WTC11 (cell line): ENCODE data around the gene KHDC4. TPM values are rescaled to one million over a fixed set of nuclear protein-coding genes. Genes with fewer than 3 reads are reported as not detected.

ENCODE experiments used
- ATAC-seq: fragments of 200-7000 bp; cut with Tn5 transposase; 2 replicates; pipeline ENCODE4 v1.10.0; 2021; ENCODE audit warnings: mild to moderate bottlenecking, moderate library complexity
- CTCF ChIA-PET: fragments of 300-600 bp; sonication (Branson Sonifier 250); formaldehyde crosslinking; loops from one replicate; lab custom pipeline; 2021; ENCODE audit warnings: antibody characterized with exemption; lab: Charles Lee
- POLR2A ChIA-PET: fragments of 350-600 bp; sonication (Branson Sonifier 250); formaldehyde crosslinking; loops from one replicate; lab custom pipeline; 2021; ENCODE audit warnings: antibody characterized with exemption; lab: Charles Lee
- DNase-seq: peaks from one replicate; pipeline ENCODE4 v3.0.0; 2021; ENCODE audit warnings: low spot score
- H3K27ac Mint-ChIP-seq: 2 replicates; pipeline ENCODE4 v1.8.0; 2021; ENCODE audit warnings: mixed read lengths
- H3K27me3 Mint-ChIP-seq: 2 replicates; pipeline ENCODE4 v1.8.0; 2021; ENCODE audit warnings: low read depth, mild to moderate bottlenecking, moderate library complexity, mixed read lengths
- H3K36me3 Mint-ChIP-seq: 2 replicates; pipeline ENCODE4 v1.8.0; 2021; ENCODE audit warnings: mixed read lengths
- H3K4me1 Mint-ChIP-seq: 2 replicates; pipeline ENCODE4 v1.8.0; 2022; ENCODE audit warnings: mixed read lengths
- H3K4me3 Mint-ChIP-seq: 2 replicates; pipeline ENCODE4 v1.8.0; 2021; ENCODE audit warnings: mild to moderate bottlenecking, moderate library complexity, mixed read lengths
- H3K9me3 Mint-ChIP-seq: 2 replicates; pipeline ENCODE4 v1.8.0; 2021; ENCODE audit warnings: mixed read lengths
- EMX1 ChIP-seq: fragments of 250-450 bp; sonication (Bioruptor Pico); IDR thresholded peaks from 2 replicates; pipeline ENCODE4 v1.8.0; 2021; ENCODE audit warnings: mild to moderate bottlenecking
- JUN ChIP-seq: sonication (generic); formaldehyde crosslinking; IDR thresholded peaks from 2 replicates; pipeline ENCODE4 v1.8.0; 2023; ENCODE audit warnings: mild to moderate bottlenecking, missing genetic modification reagents
- NR3C1 ChIP-seq: sonication (generic); formaldehyde crosslinking; conservative IDR thresholded peaks from 2 replicates; pipeline ENCODE4 v1.8.1; 2023; ENCODE audit warnings: low read depth, mild to moderate bottlenecking, missing genetic modification reagents
- OVOL2 ChIP-seq: fragments of 250-450 bp; sonication (Bioruptor Pico); IDR thresholded peaks from 2 replicates; pipeline ENCODE4 v1.9.0; 2021; ENCODE audit warnings: mild to moderate bottlenecking, borderline replicate concordance
- PRRX2 ChIP-seq: fragments of 250-450 bp; sonication (Bioruptor Pico); IDR thresholded peaks from 2 replicates; pipeline ENCODE4 v1.8.0; 2021; ENCODE audit warnings: mild to moderate bottlenecking
- RELA ChIP-seq: sonication (generic); formaldehyde crosslinking; IDR thresholded peaks from 2 replicates; pipeline ENCODE4 v1.8.1; 2022; ENCODE audit warnings: missing genetic modification reagents, mild to moderate bottlenecking, borderline replicate concordance
- SMAD3 ChIP-seq: sonication (generic); formaldehyde crosslinking; IDR thresholded peaks from 2 replicates; pipeline ENCODE4 v1.8.0; 2022; ENCODE audit warnings: missing genetic modification reagents, mild to moderate bottlenecking, borderline replicate concordance
- TCF7 ChIP-seq: sonication (generic); formaldehyde crosslinking; IDR thresholded peaks from 2 replicates; pipeline ENCODE4 v1.8.0; 2022; ENCODE audit warnings: mild to moderate bottlenecking, low read depth, missing genetic modification reagents, moderate library complexity
- ZBTB21 ChIP-seq: sonication (generic); formaldehyde crosslinking; IDR thresholded peaks from 2 replicates; pipeline ENCODE4 v1.8.1; 2023; ENCODE audit warnings: mild to moderate bottlenecking, missing genetic modification reagents, borderline replicate concordance
- ZNF121 ChIP-seq: sonication (generic); formaldehyde crosslinking; IDR thresholded peaks from 2 replicates; pipeline ENCODE4 v1.8.0; 2023; ENCODE audit warnings: missing genetic modification reagents
- ZNF263 ChIP-seq: sonication (generic); formaldehyde crosslinking; IDR thresholded peaks from 2 replicates; pipeline ENCODE4 v1.8.1; 2022; ENCODE audit warnings: low read depth, mild to moderate bottlenecking, moderate library complexity, missing genetic modification reagents
- total RNA-seq: library from RNA; stranded (reverse); gene quantifications from 3 replicates; pipeline ENCODE4 v1.2.3, GENCODE V29; 2021
- TF ChIP-seq, protein P1 (sequence below): sonication (generic); formaldehyde crosslinking; IDR thresholded peaks from 2 replicates; pipeline ENCODE4 v1.8.1; 2023; ENCODE audit warnings: mild to moderate bottlenecking, missing genetic modification reagents, moderate library complexity
- TF ChIP-seq, protein P2 (sequence below): fragments of 250-450 bp; sonication (Bioruptor Pico); IDR thresholded peaks from 2 replicates; pipeline ENCODE4 v1.9.0; 2021; ENCODE audit warnings: mild to moderate bottlenecking
- TF ChIP-seq, protein P3 (sequence below): sonication (generic); formaldehyde crosslinking; IDR thresholded peaks from 2 replicates; pipeline ENCODE4 v1.8.1; 2022; ENCODE audit warnings: missing genetic modification reagents, borderline replicate concordance
- TF ChIP-seq, protein P4 (sequence below): sonication (generic); formaldehyde crosslinking; IDR thresholded peaks from 2 replicates; pipeline ENCODE4 v1.8.1; 2022; ENCODE audit warnings: mild to moderate bottlenecking, moderate library complexity, missing genetic modification reagents
- TF ChIP-seq, protein P5 (sequence below): fragments of 250-450 bp; sonication (Bioruptor Pico); IDR thresholded peaks from 2 replicates; pipeline ENCODE4 v1.9.0; 2021; ENCODE audit warnings: mild to moderate bottlenecking
- TF ChIP-seq, protein P6 (sequence below): fragments of 250-450 bp; sonication (Bioruptor Pico); IDR thresholded peaks from 2 replicates; pipeline ENCODE4 v1.8.0; 2021; ENCODE audit warnings: mild to moderate bottlenecking
- TF ChIP-seq, protein P7 (sequence below): sonication (generic); formaldehyde crosslinking; IDR thresholded peaks from 2 replicates; pipeline ENCODE4 v1.8.1; 2023; ENCODE audit warnings: mild to moderate bottlenecking, moderate library complexity, missing genetic modification reagents
- TF ChIP-seq, protein P8 (sequence below): sonication (generic); formaldehyde crosslinking; IDR thresholded peaks from 2 replicates; pipeline ENCODE4 v1.8.0; 2022; ENCODE audit warnings: mild to moderate bottlenecking, missing genetic modification reagents

Gene KHDC4
- total RNA-seq, 1 experiment from 2014 or later, result 64.4 TPM

DNA sequence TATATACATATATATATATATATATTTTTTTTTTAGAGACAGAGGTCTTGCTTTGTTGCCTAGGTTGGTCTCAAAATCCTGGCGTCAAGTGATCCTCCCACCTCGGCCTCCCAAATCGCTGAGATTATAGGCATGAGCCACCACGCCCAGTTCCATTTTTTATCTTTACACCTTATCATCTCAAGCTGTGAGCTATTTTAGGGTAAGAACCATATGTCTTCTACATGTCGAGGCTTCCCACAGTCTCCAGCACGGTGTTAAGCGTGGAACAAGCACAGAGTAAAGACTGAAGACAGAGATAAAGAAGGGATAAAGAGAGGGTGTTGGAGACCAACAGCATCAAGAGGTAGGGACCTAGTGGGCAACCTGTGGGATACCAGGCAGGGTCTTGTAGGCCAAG lies 30.0 kb upstream of the KHDC4 start:
- no peak for ATAC-seq
- POLR2A ChIA-PET, result no interaction called here
- CTCF ChIA-PET, result interaction anchor here (2.1 kb wide), 1 partner anchor 15 kb away, joined by 10 read pairs; the partner anchor contains the start of gene ARHGEF2
- Mint-ChIP-seq H3K9me3 (no peaks in the 10 kb centered on the region), H3K27ac (no peak overlapping the region), H3K4me3 (no peak overlapping the region), H3K27me3 (no peaks in the 10 kb centered on the region), H3K36me3 (peaks cover 61% of the 10 kb centered on the region), H3K4me1 (peaks cover 28% of the 10 kb centered on the region)
- TF ChIP-seq NR3C1 (no peak), EMX1 (CRISPR knock-in tag) (no peak), OVOL2 (no peak), ZNF121 (no peak), SMAD3 (CRISPR knock-in tag) (no peak), JUN (CRISPR knock-in tag) (no peak), PRRX2 (CRISPR knock-in tag) (no peak), ZNF263 (CRISPR knock-in tag) (no peak), RELA (CRISPR knock-in tag) (no peak), ZBTB21 (CRISPR knock-in tag) (no peak), TCF7 (no peak)
- TF ChIP-seq, protein P1, sequence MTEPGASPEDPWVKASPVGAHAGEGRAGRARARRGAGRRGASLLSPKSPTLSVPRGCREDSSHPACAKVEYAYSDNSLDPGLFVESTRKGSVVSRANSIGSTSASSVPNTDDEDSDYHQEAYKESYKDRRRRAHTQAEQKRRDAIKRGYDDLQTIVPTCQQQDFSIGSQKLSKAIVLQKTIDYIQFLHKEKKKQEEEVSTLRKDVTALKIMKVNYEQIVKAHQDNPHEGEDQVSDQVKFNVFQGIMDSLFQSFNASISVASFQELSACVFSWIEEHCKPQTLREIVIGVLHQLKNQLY (CRISPR knock-in tag), result no peak
- TF ChIP-seq, protein P2, sequence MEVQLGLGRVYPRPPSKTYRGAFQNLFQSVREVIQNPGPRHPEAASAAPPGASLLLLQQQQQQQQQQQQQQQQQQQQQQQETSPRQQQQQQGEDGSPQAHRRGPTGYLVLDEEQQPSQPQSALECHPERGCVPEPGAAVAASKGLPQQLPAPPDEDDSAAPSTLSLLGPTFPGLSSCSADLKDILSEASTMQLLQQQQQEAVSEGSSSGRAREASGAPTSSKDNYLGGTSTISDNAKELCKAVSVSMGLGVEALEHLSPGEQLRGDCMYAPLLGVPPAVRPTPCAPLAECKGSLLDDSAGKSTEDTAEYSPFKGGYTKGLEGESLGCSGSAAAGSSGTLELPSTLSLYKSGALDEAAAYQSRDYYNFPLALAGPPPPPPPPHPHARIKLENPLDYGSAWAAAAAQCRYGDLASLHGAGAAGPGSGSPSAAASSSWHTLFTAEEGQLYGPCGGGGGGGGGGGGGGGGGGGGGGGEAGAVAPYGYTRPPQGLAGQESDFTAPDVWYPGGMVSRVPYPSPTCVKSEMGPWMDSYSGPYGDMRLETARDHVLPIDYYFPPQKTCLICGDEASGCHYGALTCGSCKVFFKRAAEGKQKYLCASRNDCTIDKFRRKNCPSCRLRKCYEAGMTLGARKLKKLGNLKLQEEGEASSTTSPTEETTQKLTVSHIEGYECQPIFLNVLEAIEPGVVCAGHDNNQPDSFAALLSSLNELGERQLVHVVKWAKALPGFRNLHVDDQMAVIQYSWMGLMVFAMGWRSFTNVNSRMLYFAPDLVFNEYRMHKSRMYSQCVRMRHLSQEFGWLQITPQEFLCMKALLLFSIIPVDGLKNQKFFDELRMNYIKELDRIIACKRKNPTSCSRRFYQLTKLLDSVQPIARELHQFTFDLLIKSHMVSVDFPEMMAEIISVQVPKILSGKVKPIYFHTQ, result no peak
- TF ChIP-seq, protein P3, sequence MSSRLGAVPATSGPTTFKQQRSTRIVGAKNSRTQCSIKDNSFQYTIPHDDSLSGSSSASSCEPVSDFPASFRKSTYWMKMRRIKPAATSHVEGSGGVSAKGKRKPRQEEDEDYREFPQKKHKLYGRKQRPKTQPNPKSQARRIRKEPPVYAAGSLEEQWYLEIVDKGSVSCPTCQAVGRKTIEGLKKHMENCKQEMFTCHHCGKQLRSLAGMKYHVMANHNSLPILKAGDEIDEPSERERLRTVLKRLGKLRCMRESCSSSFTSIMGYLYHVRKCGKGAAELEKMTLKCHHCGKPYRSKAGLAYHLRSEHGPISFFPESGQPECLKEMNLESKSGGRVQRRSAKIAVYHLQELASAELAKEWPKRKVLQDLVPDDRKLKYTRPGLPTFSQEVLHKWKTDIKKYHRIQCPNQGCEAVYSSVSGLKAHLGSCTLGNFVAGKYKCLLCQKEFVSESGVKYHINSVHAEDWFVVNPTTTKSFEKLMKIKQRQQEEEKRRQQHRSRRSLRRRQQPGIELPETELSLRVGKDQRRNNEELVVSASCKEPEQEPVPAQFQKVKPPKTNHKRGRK, result no peak
- TF ChIP-seq, protein P4, sequence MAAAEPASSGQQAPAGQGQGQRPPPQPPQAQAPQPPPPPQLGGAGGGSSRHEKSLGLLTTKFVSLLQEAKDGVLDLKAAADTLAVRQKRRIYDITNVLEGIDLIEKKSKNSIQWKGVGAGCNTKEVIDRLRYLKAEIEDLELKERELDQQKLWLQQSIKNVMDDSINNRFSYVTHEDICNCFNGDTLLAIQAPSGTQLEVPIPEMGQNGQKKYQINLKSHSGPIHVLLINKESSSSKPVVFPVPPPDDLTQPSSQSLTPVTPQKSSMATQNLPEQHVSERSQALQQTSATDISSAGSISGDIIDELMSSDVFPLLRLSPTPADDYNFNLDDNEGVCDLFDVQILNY (CRISPR knock-in tag), result no peak
- TF ChIP-seq, protein P5, sequence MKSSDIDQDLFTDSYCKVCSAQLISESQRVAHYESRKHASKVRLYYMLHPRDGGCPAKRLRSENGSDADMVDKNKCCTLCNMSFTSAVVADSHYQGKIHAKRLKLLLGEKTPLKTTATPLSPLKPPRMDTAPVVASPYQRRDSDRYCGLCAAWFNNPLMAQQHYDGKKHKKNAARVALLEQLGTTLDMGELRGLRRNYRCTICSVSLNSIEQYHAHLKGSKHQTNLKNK (CRISPR knock-in tag), result no peak
- TF ChIP-seq, protein P6, sequence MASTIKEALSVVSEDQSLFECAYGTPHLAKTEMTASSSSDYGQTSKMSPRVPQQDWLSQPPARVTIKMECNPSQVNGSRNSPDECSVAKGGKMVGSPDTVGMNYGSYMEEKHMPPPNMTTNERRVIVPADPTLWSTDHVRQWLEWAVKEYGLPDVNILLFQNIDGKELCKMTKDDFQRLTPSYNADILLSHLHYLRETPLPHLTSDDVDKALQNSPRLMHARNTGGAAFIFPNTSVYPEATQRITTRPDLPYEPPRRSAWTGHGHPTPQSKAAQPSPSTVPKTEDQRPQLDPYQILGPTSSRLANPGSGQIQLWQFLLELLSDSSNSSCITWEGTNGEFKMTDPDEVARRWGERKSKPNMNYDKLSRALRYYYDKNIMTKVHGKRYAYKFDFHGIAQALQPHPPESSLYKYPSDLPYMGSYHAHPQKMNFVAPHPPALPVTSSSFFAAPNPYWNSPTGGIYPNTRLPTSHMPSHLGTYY (CRISPR knock-in tag), result no peak
- TF ChIP-seq, protein P7, sequence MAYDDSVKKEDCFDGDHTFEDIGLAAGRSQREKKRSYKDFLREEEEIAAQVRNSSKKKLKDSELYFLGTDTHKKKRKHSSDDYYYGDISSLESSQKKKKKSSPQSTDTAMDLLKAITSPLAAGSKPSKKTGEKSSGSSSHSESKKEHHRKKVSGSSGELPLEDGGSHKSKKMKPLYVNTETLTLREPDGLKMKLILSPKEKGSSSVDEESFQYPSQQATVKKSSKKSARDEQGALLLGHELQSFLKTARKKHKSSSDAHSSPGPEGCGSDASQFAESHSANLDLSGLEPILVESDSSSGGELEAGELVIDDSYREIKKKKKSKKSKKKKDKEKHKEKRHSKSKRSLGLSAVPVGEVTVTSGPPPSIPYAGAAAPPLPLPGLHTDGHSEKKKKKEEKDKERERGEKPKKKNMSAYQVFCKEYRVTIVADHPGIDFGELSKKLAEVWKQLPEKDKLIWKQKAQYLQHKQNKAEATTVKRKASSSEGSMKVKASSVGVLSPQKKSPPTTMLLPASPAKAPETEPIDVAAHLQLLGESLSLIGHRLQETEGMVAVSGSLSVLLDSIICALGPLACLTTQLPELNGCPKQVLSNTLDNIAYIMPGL (CRISPR knock-in tag), result no peak
- TF ChIP-seq, protein P8, sequence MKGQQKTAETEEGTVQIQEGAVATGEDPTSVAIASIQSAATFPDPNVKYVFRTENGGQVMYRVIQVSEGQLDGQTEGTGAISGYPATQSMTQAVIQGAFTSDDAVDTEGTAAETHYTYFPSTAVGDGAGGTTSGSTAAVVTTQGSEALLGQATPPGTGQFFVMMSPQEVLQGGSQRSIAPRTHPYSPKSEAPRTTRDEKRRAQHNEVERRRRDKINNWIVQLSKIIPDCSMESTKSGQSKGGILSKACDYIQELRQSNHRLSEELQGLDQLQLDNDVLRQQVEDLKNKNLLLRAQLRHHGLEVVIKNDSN (CRISPR knock-in tag), result no peak
- DNase-seq, result no peak
